GM23248 (cell line): ENCODE results near the gene UPF2. TPM values are rescaled to one million over a fixed set of nuclear protein-coding genes. Genes with fewer than 3 reads are reported as not detected.

ENCODE experiments used
- DNase-seq: peaks from one replicate; pipeline ENCODE4 v3.0.0-alpha.2; 2015
- H2AFZ ChIP-seq: fragments of 200-600 bp; sonication (generic); 2 replicates; pipeline ENCODE4 v1.6.1; 2016; ENCODE audit warnings: antibody characterized with exemption
- H3F3A ChIP-seq: fragments of 200-600 bp; sonication (generic); 2 replicates; pipeline ENCODE4 v1.6.1; 2016; ENCODE audit warnings: mild to moderate bottlenecking, antibody characterized with exemption, mixed run types; ENCODE audit not compliant: insufficient read depth
- H3K27ac ChIP-seq: fragments of 200-600 bp; sonication (generic); 2 replicates; pipeline ENCODE4 v1.5.1; 2016; ENCODE audit warnings: mild to moderate bottlenecking
- H3K27me3 ChIP-seq: fragments of 200-600 bp; sonication (generic); replicated peaks from 2 replicates; pipeline ENCODE4 v1.6.1; 2016; ENCODE audit warnings: mild to moderate bottlenecking; ENCODE audit not compliant: insufficient read depth
- H3K36me3 ChIP-seq: fragments of 200-600 bp; sonication (generic); 2 replicates; pipeline ENCODE4 v1.6.1; 2016; ENCODE audit warnings: low read depth, mild to moderate bottlenecking
- H3K4me1 ChIP-seq: fragments of 200-600 bp; sonication (generic); 2 replicates; pipeline ENCODE4 v1.6.1; 2016; ENCODE audit warnings: mild to moderate bottlenecking; ENCODE audit not compliant: insufficient read depth
- H3K4me2 ChIP-seq: fragments of 200-600 bp; sonication (generic); one replicate; pipeline ENCODE4 v1.6.1; 2016; ENCODE audit warnings: mild to moderate bottlenecking; ENCODE audit not compliant: unreplicated experiment
- H3K4me3 ChIP-seq: fragments of 200-600 bp; sonication (generic); 2 replicates; pipeline ENCODE4 v1.5.1; 2016; ENCODE audit warnings: mild to moderate bottlenecking
- H3K79me2 ChIP-seq: fragments of 200-600 bp; sonication (generic); 2 replicates; pipeline ENCODE4 v1.6.1; 2016; ENCODE audit warnings: mild to moderate bottlenecking; ENCODE audit not compliant: insufficient read depth
- H3K9ac ChIP-seq: fragments of 200-600 bp; sonication (generic); 2 replicates; pipeline ENCODE4 v1.6.1; 2016; ENCODE audit warnings: mild to moderate bottlenecking
- H3K9me2 ChIP-seq: fragments of 200-600 bp; sonication (generic); 2 replicates; pipeline ENCODE4 v1.6.1; 2016; ENCODE audit warnings: mixed run types, mild to moderate bottlenecking, moderate library complexity; ENCODE audit not compliant: insufficient read depth
- H3K9me3 ChIP-seq: fragments of 200-600 bp; sonication (generic); one replicate; pipeline ENCODE4 v1.6.1; 2017; ENCODE audit warnings: low read depth
- H4K20me1 ChIP-seq: fragments of 200-600 bp; sonication (generic); 2 replicates; pipeline ENCODE4 v1.6.0; 2016; ENCODE audit not compliant: insufficient read depth
- EZH2 ChIP-seq: fragments of 200-600 bp; sonication (generic); IDR thresholded peaks from 2 replicates; pipeline ENCODE4 v1.6.1; 2018; ENCODE audit warnings: antibody characterized with exemption, mild to moderate bottlenecking; ENCODE audit not compliant: insufficient read depth, poor library complexity, severe bottlenecking
- EZH2phosphoT487 ChIP-seq: fragments of 200-600 bp; sonication (generic); IDR thresholded peaks from 2 replicates; pipeline ENCODE4 v1.6.1; 2018; ENCODE audit warnings: antibody characterized with exemption, moderate library complexity, mild to moderate bottlenecking, low read depth; ENCODE audit not compliant: insufficient read depth
- WGBS, 2 experiments: methylation state at CpG; one replicate each; pipeline ENCODE4 v1.1.6; 2015 to 2017; ENCODE audit warnings: low lambda C conversion rate in 2 of 2, low coverage in 1 of 2; ENCODE audit errors: missing lambda C conversion rate in 2 of 2; 5-methylcytosine and 5-hydroxymethylcytosine counted together
- in situ Hi-C: fragments of 300-500 bp; cut with MboI; formaldehyde crosslinking; loops from 2 replicates; pipeline ENCODE4 v1.15.0; 2020
- polyA plus RNA-seq: library from polyadenylated mRNA; unstranded; fragments of >200 nt; fragmentation: Nextera tagmentation; extraction: Ambion mirVana; gene quantifications from 2 replicates; pipeline ENCODE4 v1.2.1, GENCODE V29; 2016
- total RNA-seq: library from RNA; depleted of rRNA; stranded (reverse); fragments of >200 nt; shearing (Covaris generic); gene quantifications from 2 replicates; pipeline ENCODE4 v1.2.3, GENCODE V29; 2014

UPF2 gene
- total and polyA plus RNA-seq, 2 experiments from 2014 or later = 12.7 to 14.1 TPM

GRCh38 chr10:12068449-12069269 lies 26.1 kb upstream of the UPF2 start, which contains the start of gene DHTKD1:
TSS of gene DHTKD1 (plus strand) at chr10:12068954. CDS start at chr10:12069034, 80 bp downstream.
- Histone ChIP-seq H3K27me3 (no peaks in the 10 kb centered on the region), H3K9ac (peak within 1 kb of the TSS; percentile 89), H3K9me3 (no peaks in the 10 kb centered on the region), H2AFZ (peak within 1 kb of the TSS; percentile 93), H3K4me1 (peaks cover 12% of the 10 kb centered on the region), H4K20me1 (no peaks in the 10 kb centered on the region), H3K9me2 (no peaks in the 10 kb centered on the region), H3K4me2 (peak within 1 kb of the TSS; percentile 70), H3K79me2 (peaks cover 29% of the 10 kb centered on the region), H3K36me3 (no peaks in the 10 kb centered on the region), H3K27ac (peak within 1 kb of the TSS; percentile 67), H3F3A (peaks cover 15% of the 10 kb centered on the region; the same call in 1 of the 2 replicates), H3K4me3 (peak within 1 kb of the TSS; percentile 83)
- in situ Hi-C loops = no loop called here
- 6 to 9% methylated on average over 43 of the region's 66 CpGs for WGBS, 2 experiments
- peak; percentile 99 for DNase-seq
- no peak for TF ChIP-seq EZH2phosphoT487

DNA sequence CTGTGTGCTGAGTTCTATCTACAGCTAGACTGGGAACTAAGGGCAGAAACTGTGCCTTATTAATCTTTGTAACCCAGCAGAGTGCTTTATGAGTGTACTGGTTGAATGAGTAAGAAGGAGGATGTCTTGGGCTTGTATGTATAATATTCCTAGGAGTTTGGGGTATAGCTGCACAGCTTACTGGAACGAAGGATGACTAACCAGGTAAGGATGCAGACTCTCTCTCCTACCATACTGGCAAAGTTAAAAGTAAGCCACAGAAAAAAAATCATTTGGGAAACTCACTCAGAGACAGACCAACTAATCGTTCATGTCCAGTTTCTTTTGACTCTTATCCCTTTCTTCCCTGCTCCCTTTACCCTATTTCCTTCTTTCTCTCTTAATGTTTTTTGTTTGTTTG lies 24.7 kb upstream of the UPF2 start:
- Histone ChIP-seq H3K9me2 (no peaks in the 10 kb centered on the region), H3F3A (peaks cover 15% of the 10 kb centered on the region; the same call in 1 of the 2 replicates), H2AFZ (peak overlapping the region; percentile 75), H3K9me3 (no peaks in the 10 kb centered on the region), H3K27me3 (no peaks in the 10 kb centered on the region; the same call in 1 of the 2 replicates), H3K4me2 (peak overlapping the region; percentile 43), H3K4me1 (peaks cover 5% of the 10 kb centered on the region), H3K9ac (no peak overlapping the region), H3K4me3 (no peak overlapping the region), H3K79me2 (peaks cover 29% of the 10 kb centered on the region), H3K27ac (peak overlapping the region; percentile 67), H3K36me3 (no peaks in the 10 kb centered on the region), H4K20me1 (no peaks in the 10 kb centered on the region)
- in situ Hi-C loops = no loop called here
- 13 to 14% methylated on average over 2 of the region's 2 CpGs for WGBS, 2 experiments
- TF ChIP-seq EZH2 (no peak), EZH2phosphoT487 (no peak)
- DNase-seq = peak; percentile 88

- no peak for DNase-seq
- in situ Hi-C loops = no loop called here
Observed at GRCh38 chr10:12063483-12063818, 20.8 kb upstream of the UPF2 start.

DNA sequence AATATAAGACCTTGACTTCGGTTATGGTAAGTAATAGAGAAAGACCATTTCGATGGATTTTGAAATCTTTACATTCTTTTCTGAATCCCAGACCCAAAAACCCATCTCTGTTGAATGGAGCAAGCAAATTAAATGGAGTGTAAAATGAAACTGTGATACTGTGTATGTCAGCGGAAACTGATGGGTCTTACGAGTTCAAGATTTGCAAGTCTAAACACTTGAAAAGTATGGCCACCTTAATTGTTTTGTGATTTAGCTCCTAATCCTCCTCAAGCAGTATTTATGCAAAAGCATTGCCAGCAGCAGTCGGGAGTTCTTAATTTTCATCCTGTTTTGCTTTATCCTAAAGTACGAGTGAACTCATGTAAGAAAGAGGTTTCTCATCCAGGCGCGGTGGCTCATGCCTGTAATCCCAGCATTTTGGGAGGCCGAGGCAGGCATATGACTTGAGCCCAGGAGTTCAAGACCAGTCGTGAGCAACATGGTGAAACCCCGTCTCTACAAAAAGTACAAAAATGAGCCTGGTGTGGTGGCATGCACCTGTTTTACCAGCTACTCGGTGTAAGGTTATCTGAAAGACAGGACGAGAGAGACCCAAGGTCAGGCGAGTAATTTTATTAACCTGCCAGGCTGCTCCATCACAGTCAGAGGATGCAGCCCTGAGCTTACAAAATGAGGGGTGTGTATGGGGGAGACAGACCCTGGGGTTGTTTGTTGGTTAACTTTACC lies 20.3 kb upstream of the UPF2 start:
- H3K79me2 ChIP-seq = no peaks in the 10 kb centered on the region
- H3K27me3 ChIP-seq = no peaks in the 10 kb centered on the region; the same call in 1 of the 2 replicates
- peaks cover 14% of the 10 kb centered on the region; the same call in 1 of the 2 replicates for H3F3A ChIP-seq
- no peak overlapping the region for H3K4me2 ChIP-seq
- H2AFZ ChIP-seq = no peak overlapping the region
- no peak overlapping the region for H3K27ac ChIP-seq
- no peaks in the 10 kb centered on the region for H3K9me2 ChIP-seq
- no peaks in the 10 kb centered on the region for H3K9me3 ChIP-seq
- peaks cover 5% of the 10 kb centered on the region for H3K4me1 ChIP-seq
- 65 to 67% methylated on average over 14 of the region's 14 CpGs for WGBS, 2 experiments
- DNase-seq = no peak
- in situ Hi-C loops = no loop called here
- no peak for TF ChIP-seq EZH2
- H3K4me3 ChIP-seq = no peak overlapping the region
- H4K20me1 ChIP-seq = no peaks in the 10 kb centered on the region
- H3K36me3 ChIP-seq = no peaks in the 10 kb centered on the region
- H3K9ac ChIP-seq = no peak overlapping the region

More at GRCh38 chr10:12063483-12063818, 20.8 kb upstream of the UPF2 start:
- no peaks in the 10 kb centered on the region for H3K9me3 ChIP-seq
- H3K79me2 ChIP-seq = no peaks in the 10 kb centered on the region
- H3K27me3 ChIP-seq = no peaks in the 10 kb centered on the region; the same call in 1 of the 2 replicates
- WGBS, 2 experiments = 58 to 68% methylated on average over 3 of the region's 3 CpGs
- TF ChIP-seq EZH2phosphoT487 = no peak
- TF ChIP-seq EZH2 = no peak
- no peak overlapping the region for H3K4me3 ChIP-seq
- H2AFZ ChIP-seq = no peak overlapping the region
- no peaks in the 10 kb centered on the region for H3K9me2 ChIP-seq
- no peak overlapping the region for H3K4me2 ChIP-seq
- peaks cover 15% of the 10 kb centered on the region; the same call in 1 of the 2 replicates for H3F3A ChIP-seq
- no peak overlapping the region for H3K27ac ChIP-seq
- H4K20me1 ChIP-seq = no peaks in the 10 kb centered on the region
- no peak overlapping the region for H3K9ac ChIP-seq
- H3K36me3 ChIP-seq = no peaks in the 10 kb centered on the region
- peaks cover 5% of the 10 kb centered on the region for H3K4me1 ChIP-seq
